Caco-2 (cell line): ENCODE measurements around the gene AFTPH. TPM values are rescaled to one million over a fixed set of nuclear protein-coding genes. Genes with fewer than 3 reads are reported as not detected.

Experiments used
- BruUV-seq: library from RNA; stranded (reverse); fragments of 400-500 nt; replicated peaks from 2 replicates; lab custom pipeline; 2021; lab: Mats Ljungman, UMichigan
- CTCF ChIA-PET: fragments of 300-600 bp; sonication (Branson Sonifier 250); formaldehyde crosslinking; loops from one replicate; lab custom pipeline; 2022; ENCODE audit warnings: antibody characterized with exemption; lab: Charles Lee
- POLR2A ChIA-PET: fragments of 300-600 bp; sonication (Branson Sonifier 250); formaldehyde crosslinking; loops from one replicate; lab custom pipeline; 2022; ENCODE audit warnings: antibody characterized with exemption; lab: Charles Lee
- DNase-seq, 2 experiments: peaks; one replicate each; pipeline versions ENCODE4 v3.0.0 to v3.0.0-alpha.2; 2020 to 2022
- H3K27me3 ChIP-seq: replicated peaks from 2 replicates; pipeline ENCODE4 v1.6.0; 2011; ENCODE audit warnings: low read length; ENCODE audit not compliant: control insufficient read depth, insufficient read depth
- H3K36me3 ChIP-seq: 2 replicates; pipeline ENCODE4 v1.5.1; 2011; ENCODE audit warnings: low read length; ENCODE audit not compliant: control insufficient read depth, insufficient read depth
- H3K4me1 ChIP-seq: fragments of 250-450 bp; sonication (Bioruptor Pico); 2 replicates; pipeline ENCODE4 v1.5.1; 2020; ENCODE audit warnings: mild to moderate bottlenecking
- H3K4me3 ChIP-seq: 2 replicates; pipeline ENCODE4 v1.5.1; 2011; ENCODE audit warnings: low read depth, mild to moderate bottlenecking, control low read depth, low read length
- H3K9me3 ChIP-seq: fragments of 250-450 bp; sonication (Bioruptor Pico); 2 replicates; pipeline ENCODE4 v1.5.1; 2020; ENCODE audit warnings: mild to moderate bottlenecking, moderate library complexity
- H3K27ac Mint-ChIP-seq: one replicate; pipeline ENCODE4 v1.8.0; 2022; ENCODE audit warnings: mixed read lengths; ENCODE audit not compliant: unreplicated experiment
- H3K27me3 Mint-ChIP-seq: one replicate; pipeline ENCODE4 v1.8.0; 2022; ENCODE audit warnings: mixed read lengths; ENCODE audit not compliant: insufficient read depth, unreplicated experiment
- H3K36me3 Mint-ChIP-seq: one replicate; pipeline ENCODE4 v1.8.0; 2022; ENCODE audit warnings: mild to moderate bottlenecking, mixed read lengths; ENCODE audit not compliant: insufficient read depth, unreplicated experiment
- H3K4me1 Mint-ChIP-seq: one replicate; pipeline ENCODE4 v1.8.0; 2022; ENCODE audit warnings: low read depth, mixed read lengths; ENCODE audit not compliant: unreplicated experiment
- H3K4me3 Mint-ChIP-seq: one replicate; pipeline ENCODE4 v1.8.0; 2022; ENCODE audit warnings: mild to moderate bottlenecking, moderate library complexity, mixed read lengths; ENCODE audit not compliant: unreplicated experiment
- H3K9me3 Mint-ChIP-seq: one replicate; pipeline ENCODE4 v1.8.0; 2022; ENCODE audit warnings: mixed read lengths; ENCODE audit not compliant: unreplicated experiment
- CTCF ChIP-seq, 2 experiments: fragments of 200-600 bp in 1 of 2; IDR thresholded peaks; 1 replicate in 1 of 2; 2 replicates in 1 of 2; pipeline versions ENCODE4 v1.5.1 to v1.8.0; 2011 to 2022; ENCODE audit warnings: antibody characterized with exemption in 1 of 2, control low read depth in 1 of 2, inconsistent platforms in 1 of 2, low read depth in 1 of 2, low read length in 1 of 2, mild to moderate bottlenecking in 1 of 2, moderate library complexity in 1 of 2; ENCODE audit not compliant: insufficient read depth in 1 of 2, severe bottlenecking in 1 of 2, unreplicated experiment in 1 of 2
- intact Hi-C: fragments of 100-400 bp; cut with micrococcal nuclease; formaldehyde crosslinking; loops from one replicate; pipeline ENCODE4 v1.10.0; 2022; ENCODE audit not compliant: unreplicated experiment
- total RNA-seq: library from RNA; stranded (reverse); gene quantifications from 2 replicates; pipeline ENCODE4 v1.2.3, GENCODE V29; 2022

The AFTPH gene
- total RNA-seq, 1 experiment from 2014 or later = 30.1 TPM

- POLR2A ChIA-PET = no interaction called here
- no TSS peak for BruUV-seq
- Histone ChIP-seq H3K9me3 (no peaks in the 10 kb centered on the region), H3K4me1 (no peaks in the 10 kb centered on the region), H3K36me3 (peaks cover 1% of the 10 kb centered on the region; the same call in 1 of the 2 replicates), H3K4me3 (no peak overlapping the region), H3K27me3 (no peaks in the 10 kb centered on the region)
- H3K27me3 Mint-ChIP-seq = no peaks in the 10 kb centered on the region
- peaks cover 7% of the 10 kb centered on the region for H3K4me1 Mint-ChIP-seq
- intact Hi-C loops = no loop called here
- TF ChIP-seq CTCF (IDR thresholded peaks at IDR 0.05; ENCODE audit: insufficient read depth in 1 of 2, low read depth in 1 of 2, low read length in 1 of 2, severe bottlenecking in 1 of 2, unreplicated experiment in 1 of 2) = no peak
- H3K36me3 Mint-ChIP-seq = peaks cover 31% of the 10 kb centered on the region
- no peaks in the 10 kb centered on the region for H3K9me3 Mint-ChIP-seq
- H3K4me3 Mint-ChIP-seq = no peak overlapping the region
- CTCF ChIA-PET = no interaction called here
- DNase-seq = no peak
- no peak overlapping the region for H3K27ac Mint-ChIP-seq
Measured at GRCh38 chr2:64627860-64628841, 104.0 kb downstream of the AFTPH start.

- TF ChIP-seq CTCF (IDR thresholded peaks at IDR 0.05; ENCODE audit: insufficient read depth in 1 of 2, low read depth in 1 of 2, low read length in 1 of 2, severe bottlenecking in 1 of 2, unreplicated experiment in 1 of 2) = no peak
- H3K4me1 ChIP-seq = no peaks in the 10 kb centered on the region
- no peak overlapping the region for H3K4me3 Mint-ChIP-seq
- H3K4me1 Mint-ChIP-seq = peaks cover 7% of the 10 kb centered on the region
- H3K36me3 Mint-ChIP-seq = peaks cover 40% of the 10 kb centered on the region
- H3K27ac Mint-ChIP-seq = no peak overlapping the region
- intact Hi-C loops = no loop called here
- CTCF ChIA-PET = no interaction called here
- H3K27me3 Mint-ChIP-seq = no peaks in the 10 kb centered on the region
- BruUV-seq = no TSS peak
- POLR2A ChIA-PET = interaction anchor here (0.5 kb wide), 1 partner anchor 107 kb away, joined by 3 read pairs; no protein-coding TSS in a partner anchor
- no peaks in the 10 kb centered on the region for H3K27me3 ChIP-seq
- peaks cover 1% of the 10 kb centered on the region; the same call in 1 of the 2 replicates for H3K36me3 ChIP-seq
- H3K4me3 ChIP-seq = no peak overlapping the region
- DNase-seq = no peak
- no peaks in the 10 kb centered on the region for H3K9me3 ChIP-seq
- H3K9me3 Mint-ChIP-seq = no peaks in the 10 kb centered on the region
Measured at GRCh38 chr2:64629329-64629781, 105.2 kb downstream of the AFTPH start.

GRCh38 chr2:64629875-64630274, 105.7 kb downstream of the AFTPH start:
- H3K4me1 Mint-ChIP-seq = peaks cover 7% of the 10 kb centered on the region
- POLR2A ChIA-PET = interaction anchor here (0.5 kb wide), 1 partner anchor 107 kb away, joined by 3 read pairs; no protein-coding TSS in a partner anchor
- intact Hi-C loops = no loop called here
- H3K36me3 Mint-ChIP-seq = peaks cover 44% of the 10 kb centered on the region
- no peak for DNase-seq
- no peaks in the 10 kb centered on the region for H3K27me3 Mint-ChIP-seq
- BruUV-seq = no TSS peak
- no peaks in the 10 kb centered on the region for H3K27me3 ChIP-seq
- no peaks in the 10 kb centered on the region for H3K9me3 ChIP-seq
- CTCF ChIA-PET = interaction anchor here (0.6 kb wide), 1 partner anchor 10 kb away, joined by 9 read pairs; no protein-coding TSS in a partner anchor
- H3K4me3 Mint-ChIP-seq = no peak overlapping the region
- H3K36me3 ChIP-seq = peaks cover 2% of the 10 kb centered on the region
- no peak overlapping the region for H3K27ac Mint-ChIP-seq
- H3K4me1 ChIP-seq = no peaks in the 10 kb centered on the region
- H3K4me3 ChIP-seq = no peak overlapping the region
- no peaks in the 10 kb centered on the region for H3K9me3 Mint-ChIP-seq
- no peak for TF ChIP-seq CTCF (IDR thresholded peaks at IDR 0.05; ENCODE audit: insufficient read depth in 1 of 2, low read depth in 1 of 2, low read length in 1 of 2, severe bottlenecking in 1 of 2, unreplicated experiment in 1 of 2)
